Measurements from ENCODE around the gene NUP133. TPM values are rescaled to one million over a fixed set of nuclear protein-coding genes. Genes with fewer than 3 reads are reported as not detected.

NUP133 gene
- total and polyA plus RNA-seq, 8 donors = 6.3 to 18.7 (median 14.6) TPM

DNA sequence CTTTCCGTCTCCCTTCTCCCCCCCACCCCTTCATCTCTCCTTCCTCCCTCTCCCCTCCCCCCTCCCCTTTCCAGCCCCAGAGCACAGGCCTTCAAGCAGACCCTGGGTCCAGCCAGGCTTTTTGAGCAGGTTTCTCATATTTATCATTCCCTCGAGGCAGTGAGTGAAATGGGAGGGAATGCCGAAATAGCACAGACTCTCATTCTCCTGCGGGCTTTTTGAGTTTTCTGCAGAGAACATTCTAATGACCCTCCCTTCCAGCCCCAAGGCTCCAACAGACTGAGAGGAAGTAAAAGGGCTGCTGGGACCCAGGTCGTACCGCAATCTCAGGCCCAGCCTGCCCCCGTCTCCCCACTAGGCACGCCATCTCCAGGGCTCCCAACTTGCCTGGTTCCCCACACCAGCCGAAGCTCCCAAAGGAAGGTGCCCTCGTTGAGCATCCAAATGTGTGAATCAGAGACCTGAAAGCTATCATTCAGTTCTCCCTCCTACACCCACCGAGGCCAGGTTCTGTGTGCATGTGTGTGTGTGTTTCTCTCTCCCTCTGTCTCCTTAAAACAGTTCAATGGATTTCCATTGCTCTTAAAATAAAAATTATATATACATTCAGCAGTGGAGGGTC, 96.6 kb downstream of the NUP133 start:
- Histone ChIP-seq H3K27ac (no peak overlapping the region), H3K27me3 (peaks cover 0 to 8% (median 3%) of the 10 kb centered on the region in 4 donors), H3K4me3 (no peak overlapping the region), H3K9me3 (no peaks in the 10 kb centered on the region), H3K36me3 (no peaks in the 10 kb centered on the region), H3K4me1 (peaks cover 9 to 13% (median 10%) of the 10 kb centered on the region in 3 donors)
- intact Hi-C loops (cut with DNase I) = no loop called here
- no peak for TF ChIP-seq CTCF (IDR thresholded peaks at IDR 0.05)
- DNase-seq = no peak
- no peak for ATAC-seq
- WGBS, 2 donors = 71 to 73% methylated on average over 11 of the region's 11 CpGs
- FAIRE-seq = no peak

DNA sequence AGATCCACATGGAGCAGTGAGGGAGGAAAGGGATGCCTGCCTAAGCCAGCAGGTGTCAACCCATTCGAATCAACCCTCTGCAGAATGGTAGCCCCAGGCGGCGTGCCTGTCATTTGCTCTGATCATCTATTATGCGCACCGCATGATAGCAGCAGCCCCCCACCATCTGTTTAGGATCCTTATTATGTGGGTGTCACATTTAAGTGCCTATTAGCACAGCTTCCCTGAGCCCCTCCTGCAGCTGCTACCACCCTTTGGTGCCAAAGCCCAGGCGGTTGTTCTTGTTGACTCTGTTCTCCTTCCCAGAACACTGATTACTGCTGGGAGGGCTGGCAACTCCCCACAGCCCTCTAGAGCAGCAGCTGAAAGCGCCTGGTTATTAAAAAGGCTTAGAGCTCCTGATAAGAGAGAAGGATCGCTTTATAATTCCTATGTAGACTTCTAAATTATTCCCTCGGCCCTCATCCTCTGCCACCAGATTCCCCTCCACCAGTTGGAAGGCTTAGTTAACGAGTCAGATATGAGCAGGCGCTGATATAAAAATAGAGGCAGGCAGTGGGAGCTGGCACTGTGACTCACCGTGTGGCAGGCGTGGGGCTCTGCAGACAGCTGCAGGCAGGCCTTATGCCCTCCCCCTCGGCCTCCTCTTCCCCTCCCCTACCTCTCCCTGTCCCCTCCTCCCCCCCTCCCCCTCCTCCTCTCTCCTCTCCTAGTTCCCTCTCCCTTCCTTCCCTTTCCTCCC, 97.3 kb downstream of the NUP133 start:
- no peak for TF ChIP-seq CTCF (IDR thresholded peaks at IDR 0.05)
- Histone ChIP-seq H3K4me3 (peak overlapping the region in 1 of 4 donors; percentile 22), H3K27me3 (peaks cover 0 to 8% (median 3%) of the 10 kb centered on the region in 4 donors), H3K9me3 (no peaks in the 10 kb centered on the region), H3K4me1 (peaks cover 9 to 13% (median 10%) of the 10 kb centered on the region in 3 donors), H3K27ac (peak overlapping the region in 3 of 4 donors; percentile 16 to 57 (median 55)), H3K36me3 (no peaks in the 10 kb centered on the region)
- WGBS, 2 donors = 18 to 22% methylated on average over 13 to 14 of the region's 14 CpGs
- FAIRE-seq (no peak), DNase-seq (peak; percentile 72 to 86 (median 80)), ATAC-seq (peak; percentile 94 to 98 (median 96))
- intact Hi-C loops (cut with DNase I) = no loop called here

GRCh38 chr1:229410370-229410691, 97.8 kb downstream of the NUP133 start:
- Histone ChIP-seq H3K36me3 (no peaks in the 10 kb centered on the region), H3K4me3 (no peak overlapping the region), H3K27ac (peak overlapping the region in 1 of 4 donors; percentile 16), H3K4me1 (peaks cover 9 to 13% (median 10%) of the 10 kb centered on the region in 3 donors), H3K9me3 (no peaks in the 10 kb centered on the region), H3K27me3 (peaks cover 0 to 8% (median 3%) of the 10 kb centered on the region in 4 donors)
- DNase-seq (no peak), ATAC-seq (no peak), FAIRE-seq (no peak)
- intact Hi-C loops (cut with DNase I) = no loop called here
- WGBS, 2 donors = 60% methylated on average over 9 of the region's 9 CpGs
- TF ChIP-seq CTCF (IDR thresholded peaks at IDR 0.05) = no peak

DNA sequence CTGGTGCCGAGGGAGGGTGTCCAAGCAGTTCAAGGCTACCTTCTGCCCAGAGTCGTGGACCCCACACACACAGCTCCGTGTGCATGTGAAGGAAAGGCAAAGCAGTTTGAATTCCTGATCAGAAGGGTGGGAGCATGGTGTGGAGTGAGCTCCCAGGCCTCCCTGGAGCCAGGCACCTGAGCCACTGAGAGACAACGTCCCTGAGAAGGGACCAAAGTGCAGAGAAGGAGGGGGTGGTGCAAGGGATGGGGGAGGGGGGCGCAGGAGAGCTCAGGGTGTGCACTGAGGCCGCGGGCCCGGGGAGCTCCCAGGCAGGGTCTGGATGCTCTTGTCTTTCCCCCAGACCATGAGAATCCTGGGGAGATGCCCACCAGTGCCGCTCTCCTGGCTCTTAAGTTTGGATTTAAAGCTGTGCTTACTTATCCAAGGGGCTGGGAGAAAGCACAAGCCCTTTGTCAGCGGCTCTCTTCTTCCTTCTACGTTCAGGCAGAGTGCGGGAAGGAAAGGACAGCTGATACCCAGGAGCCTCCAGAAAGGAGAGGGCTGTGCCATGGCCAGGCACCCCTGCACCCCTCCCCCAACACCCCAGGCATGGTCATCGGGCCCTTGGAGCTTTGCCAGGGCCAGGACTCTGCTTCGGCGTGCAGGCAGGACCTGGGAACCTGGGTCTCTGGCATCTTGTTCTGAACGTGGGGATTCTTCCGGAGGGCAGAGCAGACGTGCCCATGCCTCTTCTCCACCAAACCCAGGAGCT, 98.3 kb downstream of the NUP133 start:
- DNase-seq (peak in 2 of 6 donors; percentile 56 to 63), FAIRE-seq (no peak), ATAC-seq (peak in 3 of 4 donors; percentile 8 to 16 (median 9))
- H3K4me1 ChIP-seq = peaks cover 9 to 13% (median 10%) of the 10 kb centered on the region in 3 donors
- H3K27me3 ChIP-seq = peaks cover 0 to 8% (median 3%) of the 10 kb centered on the region in 4 donors
- H3K36me3 ChIP-seq = no peaks in the 10 kb centered on the region
- no peak for TF ChIP-seq CTCF (IDR thresholded peaks at IDR 0.05)
- 43 to 45% methylated on average over 18 of the region's 18 CpGs for WGBS, 2 donors
- no peak overlapping the region for H3K27ac ChIP-seq
- no peak overlapping the region for H3K4me3 ChIP-seq
- intact Hi-C loops (cut with DNase I) = no loop called here
- H3K9me3 ChIP-seq = no peaks in the 10 kb centered on the region
